NCI-H69 (cell line): ENCODE results near the gene CHRND.
"Not testable (repeated sequence)": the region's sequence is repeated elsewhere in the genome, so short reads cannot be mapped to it uniquely, and the experiment has no call there.

Experiments used
- DNase-seq: peaks from one replicate; lab custom pipeline; 2025; lab: John Stamatoyannopoulos, UW

CHRND gene

GRCh38 chr2:232543491-232543890 lies 17.5 kb downstream of the CHRND start:
- no peak for DNase-seq

- no peak for DNase-seq
Observed at GRCh38 chr2:232543928-232544631, 18.1 kb downstream of the CHRND start.

- no peak for DNase-seq
Observed at GRCh38 chr2:232544674-232545073, 18.7 kb downstream of the CHRND start.

GRCh38 chr2:232545511-232546375 lies 19.8 kb downstream of the CHRND start:
- no peak for DNase-seq

GRCh38 chr2:232547991-232548390 lies 22.0 kb downstream of the CHRND start:
- DNase-seq, result no peak

GRCh38 chr2:232549655-232550353 lies 23.8 kb downstream of the CHRND start:
- no peak for DNase-seq

GRCh38 chr2:232550354-232551249 lies 24.6 kb downstream of the CHRND start, which contains the start of the genes EIF4E2 and TIGD1:
EIF4E2 (plus strand) TSS chr2:232550689; CDS start chr2:232550725, 36 bp downstream.
TIGD1 (minus strand) TSS chr2:232550557; CDS start chr2:232549882, 675 bp downstream.
- peak; percentile 93 for DNase-seq

GRCh38 chr2:232551250-232551638 lies 25.3 kb downstream of the CHRND start:
- no peak for DNase-seq

- DNase-seq, result no peak
Observed at GRCh38 chr2:232551776-232552175, 25.8 kb downstream of the CHRND start.

- DNase-seq, result no peak
Observed at GRCh38 chr2:232556426-232556825, 30.5 kb downstream of the CHRND start.

- no peak for DNase-seq
Observed at GRCh38 chr2:232562515-232563151, 36.7 kb downstream of the CHRND start.

- no peak for DNase-seq
Observed at GRCh38 chr2:232563580-232563979, 37.6 kb downstream of the CHRND start.

GRCh38 chr2:232567721-232568120 lies 41.8 kb downstream of the CHRND start:
- DNase-seq, result no peak

- DNase-seq, result no peak
Observed at GRCh38 chr2:232568161-232568560, 42.2 kb downstream of the CHRND start.

GRCh38 chr2:232569541-232569940 lies 43.6 kb downstream of the CHRND start:
- DNase-seq, result no peak

- DNase-seq, result not testable (repeated sequence)
Observed at GRCh38 chr2:232570481-232570880, 44.5 kb downstream of the CHRND start.

- no peak for DNase-seq
Observed at GRCh38 chr2:232571026-232571474, 45.1 kb downstream of the CHRND start.

GRCh38 chr2:232573042-232573441 lies 47.1 kb downstream of the CHRND start:
- no peak for DNase-seq

- DNase-seq, result no peak
Observed at GRCh38 chr2:232573771-232574435, 47.9 kb downstream of the CHRND start.
